H1 (cell line): ENCODE results near the gene ZSCAN12. TPM values are rescaled to one million over a fixed set of nuclear protein-coding genes. Genes with fewer than 3 reads are reported as not detected.

Experiments used
- CBX5 ChIP-seq: fragments of 300-800, 300-1000 bp; sonication (generic); IDR thresholded peaks from 2 replicates; pipeline ENCODE4 v1.7.1; 2016; ENCODE audit warnings: antibody characterized with exemption, low read length, low read depth
- RBBP5 ChIP-seq: IDR thresholded peaks from 2 replicates; pipeline ENCODE4 v1.7.1; 2012; ENCODE audit warnings: low read depth, mild to moderate bottlenecking, inconsistent platforms, low read length, moderate library complexity, borderline replicate concordance
- TAF1 ChIP-seq: IDR thresholded peaks from 2 replicates; pipeline ENCODE4 v1.6.1; 2011; ENCODE audit warnings: mild to moderate bottlenecking, low read depth, low read length
- polyA plus RNA-seq, 7 experiments: library from polyadenylated mRNA; depleted of rRNA in 3 of 7; stranded (reverse) in 5 of 7; unstranded in 2 of 7; fragments of >200 nt in 5 of 7; fragments of 200-250 nt in 2 of 7; gene quantifications; 1 replicate in 5 of 7; 2 replicates in 1 of 7; 4 replicates in 1 of 7; pipeline versions ENCODE4 v1.2.1 to v1.2.3, GENCODE V29; 2011 to 2013; ENCODE audit warnings: missing spikeins in 2 of 7, mixed read lengths in 2 of 7
- total RNA-seq: library from RNA; stranded (reverse); fragmentation: NEBNext Ultra II Directional; extraction: Animal tissue kit (Norgen Biotek cat#: 25700); gene quantifications from 2 replicates; pipeline ENCODE4 v1.2.1, GENCODE V29; 2021

Gene ZSCAN12
- total and polyA plus RNA-seq, 2 of the 8 experiments (the other 6 are each of a cell fraction or from before 2014, with no cell fraction given): 2.2 to 9.6 TPM

- TF ChIP-seq RBBP5 (no peak), CBX5 (no peak), TAF1 (no peak)
- TF ChIP-seq, all 59 proteins: peak for 0
Observed at GRCh38 chr6:28413681-28414080, 14.1 kb upstream of the ZSCAN12 start (continued).
